Endothelial cell of umbilical vein (primary cell): ENCODE results near the gene BNIP5. TPM values are rescaled to one million over a fixed set of nuclear protein-coding genes. Genes with fewer than 3 reads are reported as not detected.

ENCODE experiments used
- BruUV-seq: library from RNA; stranded (reverse); fragments of 400-500 nt; replicated peaks from 2 replicates; lab custom pipeline; 2021; lab: Mats Ljungman, UMichigan
- CTCF ChIA-PET: fragments of 300-600, 350-600 bp; sonication (Branson Sonifier 250); formaldehyde crosslinking; loops from one replicate; lab custom pipeline; 2021; ENCODE audit warnings: antibody characterized with exemption, inconsistent platforms; lab: Charles Lee
- POLR2A ChIA-PET: fragments of 300-600, 350-600 bp; sonication (Branson Sonifier 250); formaldehyde crosslinking; loops from one replicate; lab custom pipeline; 2021; ENCODE audit warnings: antibody characterized with exemption, inconsistent platforms; lab: Charles Lee
- DNase-seq: peaks from one replicate; pipeline ENCODE4 v3.0.0-alpha.2; 2011; ENCODE audit warnings: low read depth, low spot score
- FAIRE-seq: peaks from 2 replicates; lab custom pipeline; 2011; peaks lifted over from hg19 to GRCh38; lab: Jason Lieb, UNC
- H2AFZ ChIP-seq: 2 replicates; pipeline ENCODE4 v1.6.0; 2012; ENCODE audit warnings: low read depth, low read length, control low read depth, inconsistent platforms
- H3K27ac ChIP-seq: 2 replicates; pipeline ENCODE4 v1.5.1; 2011; ENCODE audit warnings: low read depth, mild to moderate bottlenecking, control low read depth, low read length, moderate library complexity; ENCODE audit not compliant: insufficient read depth
- H3K27me3 ChIP-seq, 2 experiments: 2 replicates each; pipeline versions ENCODE4 v1.6.0 to v1.6.1; 2011; ENCODE audit warnings: low read length in 2 of 2, mixed read lengths in 1 of 2; ENCODE audit not compliant: control insufficient read depth in 2 of 2, insufficient read depth in 2 of 2
- H3K36me3 ChIP-seq, 2 experiments: 2 replicates in 1 of 2; 3 replicates in 1 of 2; pipeline ENCODE4 v1.5.1; 2011; ENCODE audit warnings: low read length in 2 of 2, mild to moderate bottlenecking in 1 of 2, moderate library complexity in 1 of 2; ENCODE audit not compliant: control insufficient read depth in 2 of 2, insufficient read depth in 2 of 2; ENCODE audit errors: extremely low read depth in 1 of 2
- H3K4me1 ChIP-seq: 3 replicates; pipeline ENCODE4 v1.5.1; 2011; ENCODE audit warnings: mild to moderate bottlenecking, low read length; ENCODE audit not compliant: control insufficient read depth, insufficient read depth; ENCODE audit errors: extremely low read depth
- H3K4me2 ChIP-seq: 2 replicates; pipeline ENCODE4 v1.6.1; 2011; ENCODE audit warnings: low read length, control low read depth, mixed read lengths; ENCODE audit not compliant: insufficient read depth
- H3K4me3 ChIP-seq, 3 experiments: fragments of 200-600 bp in 1 of 3; sonication (generic), shearing (Covaris generic) in 1 of 3; replicated peaks in 1 of 3; 2 replicates each; pipeline ENCODE4 v1.5.1; 2011 to 2016; ENCODE audit warnings: control low read depth in 3 of 3, low read length in 3 of 3, mild to moderate bottlenecking in 2 of 3, inconsistent platforms in 1 of 3, low read depth in 1 of 3, moderate library complexity in 1 of 3; ENCODE audit not compliant: insufficient read depth in 1 of 3
- H3K79me2 ChIP-seq: 2 replicates; pipeline ENCODE4 v1.6.0; 2012; ENCODE audit warnings: low read length, inconsistent platforms; ENCODE audit not compliant: control insufficient read depth, insufficient read depth
- H3K9ac ChIP-seq: replicated peaks from 2 replicates; pipeline ENCODE3; 2011; ENCODE audit warnings: low read length, control low read depth; ENCODE audit not compliant: insufficient read depth; ENCODE audit errors: extremely low read depth
- H3K9me1 ChIP-seq: replicated peaks from 3 replicates; pipeline ENCODE4 v1.6.0; 2011; ENCODE audit warnings: mild to moderate bottlenecking, low read length; ENCODE audit not compliant: control insufficient read depth, insufficient read depth; ENCODE audit errors: extremely low read depth
- H3K9me3 ChIP-seq: replicated peaks from 2 replicates; pipeline ENCODE4 v1.5.1; 2012; ENCODE audit warnings: low read length, inconsistent platforms; ENCODE audit not compliant: control insufficient read depth, insufficient read depth
- H4K20me1 ChIP-seq: replicated peaks from 2 replicates; pipeline ENCODE3; 2011; ENCODE audit warnings: mild to moderate bottlenecking, low read length; ENCODE audit not compliant: control insufficient read depth, insufficient read depth; ENCODE audit errors: extremely low read depth
- EZH2 ChIP-seq: IDR thresholded peaks from 2 replicates; pipeline ENCODE4 v1.6.1; 2012; ENCODE audit warnings: borderline replicate concordance, low read depth, mild to moderate bottlenecking, moderate library complexity, low read length, inconsistent platforms; ENCODE audit not compliant: severe bottlenecking
- FOS ChIP-seq: IDR thresholded peaks from 2 replicates; pipeline ENCODE4 v1.6.1; 2011; ENCODE audit warnings: mild to moderate bottlenecking, low read length, moderate library complexity, borderline replicate concordance; ENCODE audit not compliant: insufficient read depth
- GATA2 ChIP-seq: IDR thresholded peaks from 2 replicates; pipeline ENCODE4 v1.7.0; 2011; ENCODE audit warnings: low read depth, mild to moderate bottlenecking, moderate library complexity, mixed read lengths, low read length; ENCODE audit not compliant: insufficient read length, insufficient read depth
- JUN ChIP-seq: IDR thresholded peaks from 2 replicates; pipeline ENCODE4 v1.6.1; 2011; ENCODE audit warnings: borderline replicate concordance, low read depth; ENCODE audit not compliant: insufficient read length, insufficient read depth
- MYC ChIP-seq: IDR thresholded peaks from one replicate; pipeline ENCODE4 v1.6.1; 2011; ENCODE audit warnings: mild to moderate bottlenecking, low read depth, low read length
- POLR2A ChIP-seq: IDR thresholded peaks from 2 replicates; pipeline ENCODE4 v1.6.1; 2012; ENCODE audit warnings: low read depth, mild to moderate bottlenecking, control low read depth, low read length
- POLR2AphosphoS5 ChIP-seq: IDR thresholded peaks from 2 replicates; pipeline ENCODE4 v1.6.1; 2012; ENCODE audit warnings: low read depth, mild to moderate bottlenecking, control low read depth, low read length, moderate library complexity; ENCODE audit not compliant: insufficient read depth
- dilution Hi-C: fragments of 300-500 bp; cut with MboI; formaldehyde crosslinking; loops from one replicate; pipeline ENCODE4 v1.15.0; 2019; ENCODE audit warnings: low sequenced_read_pairs; ENCODE audit not compliant: extremely low pct_ligation_motif_present
- intact Hi-C: fragments of 100-400 bp; cut with micrococcal nuclease; formaldehyde crosslinking; loops from one replicate; pipeline ENCODE4 v1.10.0; 2022
- polyA plus RNA-seq, 4 experiments: library from polyadenylated mRNA; depleted of rRNA in 3 of 4; stranded (reverse) in 3 of 4; unstranded in 1 of 4; fragments of >200 nt; gene quantifications; 2 replicates each; pipeline versions ENCODE4 v1.2.1 to v1.2.3, GENCODE V29; 2011 to 2012; ENCODE audit warnings: missing spikeins in 1 of 4
- total RNA-seq: library from RNA; stranded (reverse); gene quantifications from 2 replicates; pipeline ENCODE4 v1.2.3, GENCODE V29; 2021
- TF ChIP-seq, protein P1 (sequence below), 2 donors: IDR thresholded peaks; 1 replicate in 1 of 2; 2 replicates in 1 of 2; pipeline ENCODE4 v1.5.1; 2011; ENCODE audit warnings: low read length in 2 of 2, mild to moderate bottlenecking in 2 of 2, moderate library complexity in 2 of 2, control low read depth in 1 of 2, inconsistent platforms in 1 of 2, low read depth in 1 of 2; ENCODE audit not compliant: insufficient read depth in 1 of 2; ENCODE audit errors: extremely low read depth in 1 of 2
- TF ChIP-seq, protein P2 (sequence below): IDR thresholded peaks from 2 replicates; pipeline ENCODE4 v1.6.1; 2011; ENCODE audit not compliant: insufficient read depth, insufficient read length

Gene BNIP5
- total and polyA plus RNA-seq, 2 donors (not counting 3 experiments of a cell fraction or from before 2014, with no cell fraction given) = not detected

GRCh38 chr6:36315921-36316320, 20.8 kb downstream of the BNIP5 start:
- intact Hi-C loops (no loop called here), dilution Hi-C loops (no loop called here)
- Histone ChIP-seq H3K27ac (no peak overlapping the region), H3K9me3 (no peaks in the 10 kb centered on the region), H3K4me1 (no peaks in the 10 kb centered on the region), H3K9me1 (no peaks in the 10 kb centered on the region), H3K4me3 (no peak overlapping the region), H3K79me2 (no peaks in the 10 kb centered on the region), H3K36me3 (no peaks in the 10 kb centered on the region), H4K20me1 (no peaks in the 10 kb centered on the region), H3K4me2 (no peak overlapping the region), H2AFZ (no peak overlapping the region), H3K9ac (no peak overlapping the region), H3K27me3 (peaks cover 17 to 20% of the 10 kb centered on the region in 2 experiments)
- FAIRE-seq = no peak
- DNase-seq = no peak
- POLR2A ChIA-PET = no interaction called here
- TF ChIP-seq FOS (no peak), POLR2AphosphoS5 (no peak), JUN (no peak), MYC (no peak), POLR2A (no peak), EZH2 (no peak), GATA2 (no peak)
- TF ChIP-seq, protein P1, sequence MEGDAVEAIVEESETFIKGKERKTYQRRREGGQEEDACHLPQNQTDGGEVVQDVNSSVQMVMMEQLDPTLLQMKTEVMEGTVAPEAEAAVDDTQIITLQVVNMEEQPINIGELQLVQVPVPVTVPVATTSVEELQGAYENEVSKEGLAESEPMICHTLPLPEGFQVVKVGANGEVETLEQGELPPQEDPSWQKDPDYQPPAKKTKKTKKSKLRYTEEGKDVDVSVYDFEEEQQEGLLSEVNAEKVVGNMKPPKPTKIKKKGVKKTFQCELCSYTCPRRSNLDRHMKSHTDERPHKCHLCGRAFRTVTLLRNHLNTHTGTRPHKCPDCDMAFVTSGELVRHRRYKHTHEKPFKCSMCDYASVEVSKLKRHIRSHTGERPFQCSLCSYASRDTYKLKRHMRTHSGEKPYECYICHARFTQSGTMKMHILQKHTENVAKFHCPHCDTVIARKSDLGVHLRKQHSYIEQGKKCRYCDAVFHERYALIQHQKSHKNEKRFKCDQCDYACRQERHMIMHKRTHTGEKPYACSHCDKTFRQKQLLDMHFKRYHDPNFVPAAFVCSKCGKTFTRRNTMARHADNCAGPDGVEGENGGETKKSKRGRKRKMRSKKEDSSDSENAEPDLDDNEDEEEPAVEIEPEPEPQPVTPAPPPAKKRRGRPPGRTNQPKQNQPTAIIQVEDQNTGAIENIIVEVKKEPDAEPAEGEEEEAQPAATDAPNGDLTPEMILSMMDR (IDR thresholded peaks at IDR 0.05; ENCODE audit: extremely low read depth in 1 of 2, insufficient read depth in 1 of 2, low read depth in 1 of 2, low read length in 2 of 2) = no peak
- TF ChIP-seq, protein P2, sequence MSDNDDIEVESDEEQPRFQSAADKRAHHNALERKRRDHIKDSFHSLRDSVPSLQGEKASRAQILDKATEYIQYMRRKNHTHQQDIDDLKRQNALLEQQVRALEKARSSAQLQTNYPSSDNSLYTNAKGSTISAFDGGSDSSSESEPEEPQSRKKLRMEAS = no peak
- CTCF ChIA-PET = interaction anchor here (1.0 to 2.3 kb wide), 4 partner anchors 14 to 44 kb away, joined by 3 to 11 read pairs (median 6); no protein-coding TSS in a partner anchor
- no TSS peak for BruUV-seq
